CD4-positive, alpha-beta T cell treated with Interleukin-12 subunit alpha and Interleukin-12 subunit beta, for 1 hour (primary cell): ENCODE results near the gene DNASE2B.
"Not testable (repeated sequence)": the region's sequence is repeated elsewhere in the genome, so short reads cannot be mapped to it uniquely, and the experiment has no call there.

Experiments
- DNase-seq: peaks from one replicate; pipeline ENCODE4 v3.0.0-alpha.2; 2020

The DNASE2B gene

DNA sequence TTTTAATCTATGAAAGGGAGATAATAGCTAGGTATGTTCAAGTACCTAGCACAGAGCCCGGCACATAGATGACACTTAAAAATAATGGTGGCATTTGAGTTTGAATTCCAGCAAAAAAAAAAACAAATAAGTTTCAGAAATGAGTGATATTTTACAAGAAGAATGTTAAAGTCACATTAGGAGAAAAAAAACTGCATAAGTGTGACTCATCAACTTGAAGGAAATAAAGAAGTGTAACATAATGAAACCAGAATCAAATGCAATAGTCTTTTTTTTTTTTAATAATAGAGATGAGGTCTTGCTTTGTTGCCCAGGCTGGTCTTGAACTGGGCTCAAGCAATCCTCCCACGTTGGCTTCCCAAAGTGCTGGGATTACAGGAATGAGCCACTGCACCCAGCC, 17.1 kb downstream of the DNASE2B start:
- no peak for DNase-seq

GRCh38 chr1:84422909-84423308, 24.6 kb downstream of the DNASE2B start:
- no peak for DNase-seq

- DNase-seq: no peak
These were observed 26.3 kb downstream of the DNASE2B start for GRCh38 chr1:84424513-84425149.

GRCh38 chr1:84425150-84425896, 27.0 kb downstream of the DNASE2B start:
- no peak for DNase-seq

GRCh38 chr1:84426376-84426775, 28.1 kb downstream of the DNASE2B start:
- DNase-seq: no peak

DNA sequence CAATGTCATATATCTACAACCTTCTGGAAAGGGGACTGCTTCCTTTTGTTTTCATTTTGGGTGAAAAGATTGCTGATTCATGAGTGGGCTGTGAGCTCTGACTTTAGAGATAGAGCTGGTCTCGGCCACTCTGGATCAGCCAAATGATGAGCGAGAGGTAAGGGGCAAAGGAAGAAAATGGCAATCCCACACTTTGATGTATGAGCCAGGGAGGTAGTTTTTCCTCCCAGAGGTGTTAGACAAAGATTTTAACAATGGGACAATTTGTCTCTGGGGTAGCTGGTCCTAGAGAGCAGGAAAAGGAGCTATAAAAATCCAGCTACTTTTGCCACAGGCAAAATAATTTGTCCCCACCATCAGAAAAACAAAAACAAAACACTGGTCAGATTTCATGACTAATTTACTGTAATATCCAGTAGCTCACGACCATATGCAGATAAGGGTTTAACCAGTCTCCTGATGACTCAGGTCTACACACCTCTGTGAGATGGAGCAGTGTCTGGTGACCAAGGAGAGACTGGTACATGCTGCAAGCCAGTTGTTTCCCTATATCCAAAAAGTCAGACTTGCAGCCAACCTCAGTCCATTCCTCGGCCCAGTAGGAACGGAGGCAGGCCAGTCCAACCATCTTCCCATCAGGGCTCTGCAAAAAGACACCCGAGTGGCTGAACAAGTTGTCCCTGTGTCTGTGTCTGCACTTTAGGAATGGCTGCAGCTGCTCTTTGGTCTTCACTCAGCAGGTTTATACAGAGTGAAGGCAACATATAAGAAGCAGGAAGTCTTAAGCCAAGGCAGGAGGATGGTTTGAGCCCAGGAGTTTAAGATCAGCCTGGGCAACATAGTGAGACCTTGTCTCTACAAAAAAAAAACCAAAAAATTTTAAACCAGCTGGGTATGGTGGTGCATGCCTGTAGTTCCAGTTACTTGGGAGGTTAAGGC, 29.2 kb downstream of the DNASE2B start:
- no peak for DNase-seq

GRCh38 chr1:84428235-84428634, 30.0 kb downstream of the DNASE2B start:
- no peak for DNase-seq

DNA sequence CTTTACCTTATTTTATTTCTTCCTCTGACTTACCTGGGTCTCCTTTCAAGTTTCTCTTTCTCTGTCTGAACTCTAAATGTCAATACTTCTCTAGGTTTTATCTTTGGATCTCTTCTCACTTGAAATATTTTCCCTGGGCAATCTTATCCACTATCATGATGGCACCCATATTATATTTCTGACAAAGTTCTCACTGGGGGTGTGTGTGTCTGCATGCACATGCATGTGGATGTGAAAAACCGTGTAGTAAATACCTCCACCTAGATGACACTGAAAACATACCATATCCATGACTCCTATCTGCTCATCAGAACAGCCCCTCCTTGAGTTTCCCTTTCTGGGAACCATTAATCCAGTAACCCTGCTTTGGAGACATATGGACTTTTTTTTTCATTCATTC, 30.9 kb downstream of the DNASE2B start:
- DNase-seq: no peak

GRCh38 chr1:84430546-84430945, 32.3 kb downstream of the DNASE2B start:
- DNase-seq: no peak

GRCh38 chr1:84433258-84434080, 35.2 kb downstream of the DNASE2B start:
- peak; percentile 85 for DNase-seq

DNA sequence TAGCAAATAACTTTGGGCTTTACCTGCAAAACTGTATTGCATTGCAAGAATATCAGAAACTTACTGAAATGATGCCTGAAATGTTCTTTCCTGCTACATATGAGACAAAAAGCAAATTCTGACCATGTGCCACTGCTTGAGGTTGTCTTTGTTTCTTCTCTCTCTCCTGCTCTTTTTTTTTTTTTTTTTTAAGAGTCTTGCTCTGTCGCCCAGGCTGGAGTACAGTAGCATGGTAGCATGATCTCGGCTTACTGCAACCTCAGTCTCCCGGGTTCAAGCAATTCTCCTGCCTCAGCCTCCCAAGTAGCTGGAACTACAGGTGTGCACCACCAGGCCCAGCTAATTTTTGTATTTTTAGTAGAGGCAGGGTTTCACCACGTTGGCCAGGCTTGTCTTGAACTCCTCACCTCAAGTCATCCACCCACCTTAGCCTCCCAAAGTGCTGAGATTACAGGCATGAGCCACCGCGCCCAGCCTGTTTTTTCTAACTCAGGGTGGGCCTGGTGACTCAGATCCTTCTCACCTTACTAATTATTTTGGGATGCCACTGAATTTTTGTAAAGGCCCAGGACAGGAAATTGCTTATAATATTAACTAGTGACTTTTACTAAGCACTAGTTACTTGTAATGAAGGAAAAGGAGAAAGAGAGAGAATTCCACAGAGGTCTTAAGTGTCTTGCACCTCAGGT, 35.9 kb downstream of the DNASE2B start:
- DNase-seq: no peak

DNA sequence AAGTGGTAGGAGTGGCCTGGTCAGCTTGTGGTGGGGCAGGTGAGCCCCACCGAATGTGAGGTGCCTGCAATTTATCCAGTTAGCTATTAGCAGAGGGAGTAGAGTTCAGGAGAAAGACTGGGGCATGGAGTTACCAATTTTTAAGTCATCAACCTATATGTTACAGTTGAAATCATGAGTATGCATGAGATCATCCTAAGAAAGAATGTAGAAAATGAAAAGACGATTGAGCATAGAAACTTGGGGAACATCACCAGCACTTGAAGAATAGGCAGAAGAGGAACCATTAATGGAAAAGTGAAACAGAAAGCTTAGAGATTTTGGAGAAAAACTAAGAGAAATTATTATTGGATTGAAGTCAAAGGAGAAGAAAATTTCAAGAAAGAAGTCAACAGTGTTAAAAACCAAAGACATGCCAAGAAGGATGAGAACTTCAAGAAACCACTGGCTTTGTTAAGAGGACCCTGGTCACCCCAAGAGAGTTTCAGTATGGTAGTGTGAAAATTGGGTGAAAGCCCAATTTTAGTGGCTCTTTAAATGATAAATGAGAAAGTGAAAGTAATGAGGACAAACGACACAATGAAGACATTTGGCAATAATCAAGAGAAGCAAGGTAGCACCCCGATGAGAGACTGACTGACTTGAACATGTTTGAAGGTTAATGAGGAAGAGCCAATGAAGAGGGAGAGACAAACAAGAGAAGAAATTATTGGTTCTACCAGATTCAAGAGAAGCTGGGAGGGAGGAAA, 36.7 kb downstream of the DNASE2B start:
- peak; percentile 37 for DNase-seq

DNA sequence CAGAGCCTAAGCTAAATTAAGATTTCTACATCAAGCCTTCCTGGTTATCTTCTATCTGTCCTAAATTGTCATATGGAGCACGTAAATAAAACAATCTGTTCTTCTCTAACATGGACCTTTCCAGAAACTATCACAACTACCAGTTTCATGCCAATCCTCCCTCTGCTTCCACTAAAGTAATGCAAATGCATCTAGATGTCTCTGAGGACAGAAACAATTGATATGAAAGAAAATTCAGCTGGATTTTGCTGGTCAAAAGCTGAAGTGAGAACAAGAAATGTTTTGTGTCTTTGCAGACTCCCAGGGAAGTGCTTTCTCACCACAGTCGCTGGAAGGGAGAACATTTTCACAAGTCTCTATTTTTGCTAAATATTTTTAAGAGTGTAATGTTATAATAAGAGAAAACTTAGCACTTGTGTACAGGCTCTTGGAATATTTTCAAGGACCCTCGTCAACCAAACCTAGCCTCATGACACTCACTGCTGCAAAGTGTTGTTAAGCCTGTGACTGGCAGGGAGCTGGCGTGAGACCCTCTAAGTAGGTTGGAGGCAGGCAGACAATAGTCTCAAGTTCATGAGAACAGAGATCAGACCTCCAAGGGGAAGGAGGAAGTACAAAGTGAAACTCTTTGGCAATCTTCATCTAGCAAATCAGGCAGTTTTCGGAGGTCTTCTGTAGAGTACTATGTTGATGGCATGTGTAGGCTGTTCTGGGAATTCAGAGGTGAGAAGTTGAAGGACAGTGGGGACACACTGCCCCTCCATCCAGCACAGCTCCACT, 38.8 kb downstream of the DNASE2B start:
- no peak for DNase-seq

DNA sequence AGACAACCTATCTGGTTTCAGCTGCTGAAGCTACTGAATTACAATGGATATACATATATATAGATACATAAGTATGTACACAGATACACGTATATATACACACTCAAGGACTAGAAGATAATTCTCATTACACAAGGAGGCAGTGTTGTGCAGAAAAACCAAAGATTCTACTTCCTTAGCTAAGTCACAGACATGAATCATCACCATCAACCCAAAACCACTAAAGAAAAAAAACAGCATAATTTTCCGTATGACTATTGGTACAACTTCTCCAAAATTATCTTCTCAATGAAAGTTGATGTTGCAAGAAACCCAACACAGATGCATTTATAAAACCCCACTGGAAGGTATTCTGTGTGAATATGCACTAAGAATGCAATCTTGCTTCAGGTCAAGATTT, 44.0 kb downstream of the DNASE2B start:
- DNase-seq: peak; percentile 83

DNA sequence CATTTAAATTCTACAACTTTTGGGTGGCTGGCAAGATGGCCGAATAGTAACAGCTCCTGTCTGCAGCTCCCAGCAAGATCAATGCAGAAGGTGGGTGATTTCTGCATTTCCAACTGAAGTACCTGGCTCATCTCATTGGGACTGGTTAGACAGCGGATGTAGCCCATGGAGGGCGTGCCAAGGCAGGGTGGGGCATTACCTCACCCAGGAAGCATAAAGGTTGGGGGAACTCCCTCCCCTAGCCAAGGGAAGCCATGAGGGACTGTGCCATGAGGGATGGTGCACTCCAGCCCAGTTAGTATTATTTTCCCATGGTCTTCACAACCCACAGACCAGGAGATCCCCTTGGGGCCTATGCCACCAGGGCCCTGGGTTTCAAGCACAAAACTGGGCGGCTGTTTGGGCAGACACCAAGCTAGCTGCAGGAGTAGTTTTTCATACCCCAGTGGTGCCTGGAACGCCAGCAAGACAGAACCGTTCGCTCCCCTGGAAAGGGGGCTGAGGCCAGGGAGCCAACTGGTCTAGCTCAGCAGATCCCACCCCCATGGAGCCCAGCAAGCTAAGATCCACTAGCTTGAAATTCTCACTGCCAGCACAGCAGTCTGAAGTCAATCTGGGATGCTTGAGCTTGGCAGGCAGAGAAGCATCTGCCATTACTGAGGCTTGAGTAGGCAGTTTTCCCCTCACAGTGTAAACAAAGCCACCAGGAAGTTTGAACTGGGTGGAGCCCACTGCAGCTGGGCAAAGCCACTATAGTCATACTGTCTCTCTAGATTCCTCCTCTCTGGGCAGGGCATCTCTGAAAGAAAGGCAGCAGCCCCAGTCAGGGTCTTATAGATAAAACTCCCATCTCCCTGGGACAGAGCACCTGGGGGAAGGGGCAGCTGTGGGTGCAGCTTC, 44.7 kb downstream of the DNASE2B start:
- peak; percentile 50 for DNase-seq

DNA sequence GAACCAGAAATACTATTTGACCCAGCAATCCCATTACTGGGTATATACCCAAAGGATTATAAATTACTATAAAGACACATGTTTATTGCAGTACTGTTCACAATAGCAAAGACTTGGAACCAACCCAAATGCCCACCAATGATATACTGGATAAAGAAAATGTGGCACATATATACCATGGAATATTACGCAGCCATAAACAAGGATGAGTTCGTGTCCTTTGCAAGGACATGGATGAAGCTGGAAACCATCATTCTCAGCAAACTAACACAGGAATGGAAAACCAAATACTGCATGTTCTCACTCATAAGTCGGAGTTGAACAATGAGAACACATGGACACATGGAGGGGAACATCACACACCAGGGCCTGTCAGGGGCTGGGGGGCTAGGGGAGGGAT, 50.4 kb downstream of the DNASE2B start:
- DNase-seq: not testable (repeated sequence)

GRCh38 chr1:84450910-84451309, 52.6 kb downstream of the DNASE2B start:
- no peak for DNase-seq

DNA sequence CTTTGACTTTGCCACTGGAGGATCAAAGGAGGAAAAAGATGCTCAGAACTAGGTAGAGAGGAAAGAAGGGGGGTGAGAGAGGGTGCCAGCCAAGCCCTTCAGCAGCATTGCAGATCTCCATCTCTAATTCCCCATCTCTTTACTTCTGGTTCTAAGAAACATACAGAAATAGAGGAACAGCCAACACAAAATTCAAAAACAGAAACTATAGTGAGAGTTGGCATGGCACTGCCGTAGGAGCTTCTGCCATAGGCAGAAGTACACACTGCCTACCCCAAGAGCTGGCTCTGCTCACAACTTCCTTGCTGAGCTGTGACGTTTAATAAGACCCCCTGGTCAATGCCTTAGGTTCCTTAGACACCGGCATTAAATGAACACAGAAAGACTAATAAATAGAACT, 54.2 kb downstream of the DNASE2B start:
- DNase-seq: no peak

- no peak for DNase-seq
These were observed 63.8 kb downstream of the DNASE2B start for GRCh38 chr1:84462118-84462517.
